SH-SY5Y (cell line): Measurements from ENCODE around the gene DOCK2.

Source experiments
- GATA2 ChIP-seq: IDR thresholded peaks from 2 replicates; pipeline ENCODE4 v1.6.1; 2011; ENCODE audit warnings: mild to moderate bottlenecking, low read depth, low read length
- GATA3 ChIP-seq: IDR thresholded peaks from 2 replicates; pipeline ENCODE4 v1.6.1; 2011; ENCODE audit warnings: low read depth, mild to moderate bottlenecking, low read length, moderate library complexity

GRCh38 chr5:169756071-169756765 is 119.1 kb downstream of the DOCK2 start:
- TF ChIP-seq GATA2 (no peak), GATA3 (no peak)
